GM12874 (cell line): Measurements from ENCODE around the gene OIP5.

ENCODE experiments used
- CTCF ChIP-seq: IDR thresholded peaks from 2 replicates; pipeline ENCODE4 v1.5.1; 2011; ENCODE audit warnings: low read depth, mild to moderate bottlenecking, control low read depth, low read length, moderate library complexity; ENCODE audit not compliant: insufficient read depth

OIP5 gene

GRCh38 chr15:41281236-41281635 lies 51.2 kb downstream of the OIP5 start:
- no peak for TF ChIP-seq CTCF

DNA sequence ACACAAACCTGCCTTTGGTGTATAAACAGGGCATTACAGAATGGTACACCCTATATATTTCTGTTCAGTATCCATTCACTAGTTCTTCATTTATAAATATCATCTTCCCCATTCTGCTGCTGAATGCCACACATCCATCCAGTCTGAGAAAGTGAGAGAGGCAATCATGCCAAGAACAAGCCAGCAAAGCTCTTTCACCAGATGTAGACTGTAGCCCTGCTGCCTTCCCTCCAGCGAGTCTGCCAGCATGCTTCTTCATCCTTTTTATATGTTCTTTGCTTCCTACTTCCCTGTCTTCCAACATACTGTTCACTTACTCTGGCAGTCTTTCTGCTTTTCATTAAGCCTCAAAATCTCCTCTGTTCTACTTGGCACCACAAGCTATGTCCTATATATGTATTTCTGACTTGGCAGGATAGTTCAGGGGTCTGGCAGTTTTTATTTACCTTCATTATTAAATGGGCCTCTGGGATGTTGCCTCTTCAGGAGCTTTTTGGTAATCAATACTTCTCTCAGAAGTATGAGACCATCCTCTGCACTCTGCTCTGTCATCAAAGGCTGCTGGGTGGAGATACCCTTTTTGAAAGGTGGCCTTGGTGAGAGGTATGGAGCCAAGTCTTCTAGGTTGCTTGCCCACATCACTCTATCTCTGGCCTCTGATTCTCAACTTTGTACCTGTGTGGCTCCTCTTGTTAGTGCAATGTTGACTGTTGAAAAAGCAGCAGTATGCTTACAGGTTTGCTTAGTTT lies 52.7 kb downstream of the OIP5 start:
- no peak for TF ChIP-seq CTCF

GRCh38 chr15:41278319-41278718 lies 54.1 kb downstream of the OIP5 start:
- no peak for TF ChIP-seq CTCF

DNA sequence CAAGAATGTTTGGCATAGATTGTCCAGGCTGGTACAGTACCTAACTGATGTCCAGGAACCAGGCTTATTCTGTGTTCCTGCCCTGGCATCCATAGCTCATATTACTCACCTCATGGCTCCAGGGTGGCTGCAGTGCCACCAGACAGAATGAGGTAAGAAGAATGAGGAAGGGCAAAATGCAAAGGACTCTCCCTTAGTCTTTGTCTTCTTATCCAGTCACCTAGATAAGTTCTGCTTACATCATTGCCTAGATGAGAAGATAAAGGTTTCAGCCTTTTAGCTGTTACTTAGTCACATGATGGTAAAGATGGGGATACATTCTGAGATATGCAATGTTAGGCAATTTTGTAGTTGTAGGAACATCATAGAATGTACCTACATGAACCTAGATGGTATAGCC lies 55.6 kb downstream of the OIP5 start:
- TF ChIP-seq CTCF, result no peak

GRCh38 chr15:41269887-41270286 lies 62.5 kb downstream of the OIP5 start:
- TF ChIP-seq CTCF, result no peak

DNA sequence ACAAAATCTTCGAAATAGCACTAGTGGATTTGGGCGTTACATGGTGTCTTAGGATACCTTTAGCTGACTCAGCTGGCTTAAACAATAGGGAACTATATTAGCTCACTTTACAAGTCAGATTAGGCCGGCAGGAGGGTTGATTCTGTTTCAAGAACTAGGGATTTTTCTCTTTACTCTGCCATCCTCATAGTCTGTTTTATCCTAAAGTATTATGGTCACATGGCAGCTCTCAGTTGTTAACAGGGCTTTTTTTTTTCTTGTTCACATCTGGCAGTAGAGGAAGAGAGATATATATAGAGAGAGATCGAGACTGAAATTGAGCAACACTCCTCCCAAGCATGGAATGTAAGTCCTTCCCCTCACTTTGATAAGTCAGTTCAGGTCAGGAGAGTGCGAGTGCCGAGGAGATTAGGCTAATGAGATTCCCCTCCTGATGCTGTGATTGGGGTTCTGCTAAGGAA lies 68.5 kb downstream of the OIP5 start:
- no peak for TF ChIP-seq CTCF

DNA sequence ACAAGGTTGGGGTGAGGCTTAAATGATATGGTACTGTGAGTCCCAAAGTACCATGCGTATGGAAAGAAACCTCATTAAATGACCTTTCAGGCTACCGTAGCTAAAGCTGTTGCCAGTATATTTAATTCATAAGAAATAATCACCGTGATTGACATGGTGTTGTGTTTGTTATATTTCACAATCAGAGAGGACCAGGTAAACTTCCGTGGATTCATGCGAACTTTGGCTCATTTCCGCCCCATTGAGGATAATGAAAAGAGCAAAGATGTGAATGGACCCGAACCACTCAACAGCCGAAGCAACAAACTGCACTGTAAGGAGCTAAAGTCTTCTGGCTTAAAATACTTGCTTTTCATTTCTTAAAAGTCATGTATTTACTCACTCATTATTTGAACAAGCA lies 69.8 kb downstream of the OIP5 start:
- TF ChIP-seq CTCF, result no peak
